AG10803 (cell line): ENCODE results near the gene DAPK1.

Source experiments
- DNase-seq: peaks from one replicate; pipeline ENCODE4 v3.0.0; 2010; ENCODE audit warnings: low read depth
- H3K4me3 ChIP-seq: 2 replicates; pipeline ENCODE4 v1.5.1; 2011; ENCODE audit warnings: mild to moderate bottlenecking, low read length, control low read depth
- TF ChIP-seq, protein P1 (sequence below): conservative IDR thresholded peaks from 2 replicates; pipeline ENCODE4 v1.5.1; 2011; ENCODE audit warnings: mild to moderate bottlenecking, low read length, control low read depth, inconsistent platforms

The DAPK1 gene

DNA sequence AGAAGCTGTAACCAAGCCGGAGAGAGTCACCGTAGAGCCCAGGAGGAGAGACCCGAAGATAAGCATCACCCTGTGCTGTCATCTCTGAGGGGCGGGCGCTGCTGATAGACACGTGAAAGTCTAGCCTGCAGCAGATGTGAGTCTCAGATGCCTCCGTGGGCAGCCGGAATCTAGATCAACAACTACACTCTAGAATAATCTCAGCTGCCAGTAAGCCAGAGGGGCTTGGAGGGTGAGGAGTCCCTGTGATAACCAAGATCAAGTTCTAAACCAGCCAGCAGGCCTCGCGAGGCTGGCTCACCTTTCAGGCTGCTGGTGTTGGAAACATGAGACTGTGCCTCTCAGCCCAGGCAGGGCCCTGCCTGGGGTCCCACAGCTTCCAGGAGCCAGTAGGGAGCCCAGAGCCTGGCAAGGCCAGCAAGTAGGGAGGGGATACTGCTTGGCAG is 54.1 kb downstream of the DAPK1 start:
- H3K4me3 ChIP-seq: no peak overlapping the region
- TF ChIP-seq, protein P1, sequence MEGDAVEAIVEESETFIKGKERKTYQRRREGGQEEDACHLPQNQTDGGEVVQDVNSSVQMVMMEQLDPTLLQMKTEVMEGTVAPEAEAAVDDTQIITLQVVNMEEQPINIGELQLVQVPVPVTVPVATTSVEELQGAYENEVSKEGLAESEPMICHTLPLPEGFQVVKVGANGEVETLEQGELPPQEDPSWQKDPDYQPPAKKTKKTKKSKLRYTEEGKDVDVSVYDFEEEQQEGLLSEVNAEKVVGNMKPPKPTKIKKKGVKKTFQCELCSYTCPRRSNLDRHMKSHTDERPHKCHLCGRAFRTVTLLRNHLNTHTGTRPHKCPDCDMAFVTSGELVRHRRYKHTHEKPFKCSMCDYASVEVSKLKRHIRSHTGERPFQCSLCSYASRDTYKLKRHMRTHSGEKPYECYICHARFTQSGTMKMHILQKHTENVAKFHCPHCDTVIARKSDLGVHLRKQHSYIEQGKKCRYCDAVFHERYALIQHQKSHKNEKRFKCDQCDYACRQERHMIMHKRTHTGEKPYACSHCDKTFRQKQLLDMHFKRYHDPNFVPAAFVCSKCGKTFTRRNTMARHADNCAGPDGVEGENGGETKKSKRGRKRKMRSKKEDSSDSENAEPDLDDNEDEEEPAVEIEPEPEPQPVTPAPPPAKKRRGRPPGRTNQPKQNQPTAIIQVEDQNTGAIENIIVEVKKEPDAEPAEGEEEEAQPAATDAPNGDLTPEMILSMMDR: no peak
- DNase-seq: no peak

GRCh38 chr9:87554171-87554910 is 56.7 kb downstream of the DAPK1 start:
- TF ChIP-seq, protein P1: no peak
- no peak for DNase-seq
- H3K4me3 ChIP-seq: no peak overlapping the region

- TF ChIP-seq, protein P1: no peak
- H3K4me3 ChIP-seq: no peak overlapping the region
- no peak for DNase-seq
Observed at GRCh38 chr9:87554976-87555375, 57.3 kb downstream of the DAPK1 start.

GRCh38 chr9:87556039-87556438 is 58.4 kb downstream of the DAPK1 start:
- TF ChIP-seq, protein P1: no peak
- H3K4me3 ChIP-seq: no peak overlapping the region
- DNase-seq: no peak

DNA sequence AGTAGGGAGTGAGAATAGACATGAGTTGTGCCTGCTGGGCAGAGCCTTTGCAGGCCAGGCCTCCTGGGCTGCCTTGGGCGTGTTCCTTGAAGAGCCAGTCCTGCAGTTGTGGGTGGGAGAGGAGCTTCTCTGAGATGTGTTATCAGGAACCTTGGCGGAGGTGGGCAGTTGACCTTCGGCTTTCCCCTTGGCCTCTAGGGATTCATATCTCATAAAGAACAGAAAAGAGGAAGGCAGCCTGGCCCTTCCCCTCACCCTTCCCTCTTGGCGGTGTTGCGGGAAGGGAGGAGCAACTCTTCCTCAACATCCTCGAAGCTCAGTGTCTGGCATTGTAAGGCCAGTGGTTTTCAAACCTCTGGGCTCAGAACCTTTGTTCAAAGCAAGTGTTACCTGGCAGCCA is 59.2 kb downstream of the DAPK1 start:
- no peak for DNase-seq
- no peak overlapping the region for H3K4me3 ChIP-seq
- TF ChIP-seq, protein P1: no peak

GRCh38 chr9:87557996-87558395 is 60.3 kb downstream of the DAPK1 start:
- no peak overlapping the region for H3K4me3 ChIP-seq
- TF ChIP-seq, protein P1: no peak
- peak; percentile 38 for DNase-seq

GRCh38 chr9:87558606-87559190 is 61.0 kb downstream of the DAPK1 start:
- H3K4me3 ChIP-seq: no peak overlapping the region
- TF ChIP-seq, protein P1: no peak
- no peak for DNase-seq
